Neural cell (in vitro differentiated cells): ENCODE data around the gene CACNA1D. TPM values are rescaled to one million over a fixed set of nuclear protein-coding genes. Genes with fewer than 3 reads are reported as not detected.

Experiments used
- H2AFZ ChIP-seq: fragments of 200-600, 300-800 bp; sonication (generic), shearing (Covaris generic); 2 replicates; pipeline ENCODE4 v1.6.0; 2014; ENCODE audit warnings: low read depth, mild to moderate bottlenecking, antibody characterized with exemption, low read length, moderate library complexity
- H3F3A ChIP-seq: fragments of 200-600 bp; shearing (Covaris generic); 2 replicates; pipeline ENCODE4 v1.6.1; 2016; ENCODE audit warnings: mild to moderate bottlenecking, moderate library complexity, mixed read lengths, antibody characterized with exemption, low read length; ENCODE audit not compliant: insufficient read depth, poor library complexity, severe bottlenecking
- H3K27ac ChIP-seq: fragments of 200-600, 300-800 bp; sonication (generic), shearing (Covaris generic); 2 replicates; pipeline ENCODE4 v1.5.1; 2014; ENCODE audit warnings: mild to moderate bottlenecking, low read length, moderate library complexity
- H3K27me3 ChIP-seq: fragments of 300-800, 200-600 bp; sonication (generic), shearing (Covaris generic); 2 replicates; pipeline ENCODE4 v1.6.0; 2014; ENCODE audit warnings: mild to moderate bottlenecking, low read depth, low read length, moderate library complexity; ENCODE audit not compliant: insufficient read depth
- H3K36me3 ChIP-seq: fragments of 300-800, 200-600 bp; sonication (generic), shearing (Covaris generic); 2 replicates; pipeline ENCODE4 v1.5.1; 2014; ENCODE audit warnings: mild to moderate bottlenecking, antibody characterized with exemption, low read length, moderate library complexity; ENCODE audit not compliant: insufficient read depth
- H3K4me2 ChIP-seq: fragments of 300-800, 200-600 bp; sonication (generic), shearing (Covaris generic); 2 replicates; pipeline ENCODE4 v1.6.0; 2014; ENCODE audit warnings: mild to moderate bottlenecking, low read length
- H3K4me3 ChIP-seq: fragments of 300-800, 200-600 bp; sonication (generic), shearing (Covaris generic); 2 replicates; pipeline ENCODE4 v1.5.1; 2014; ENCODE audit warnings: mild to moderate bottlenecking, low read length, moderate library complexity
- H3K79me2 ChIP-seq: fragments of 200-600 bp; shearing (Covaris generic); replicated peaks from 2 replicates; pipeline ENCODE4 v1.6.0; 2014; ENCODE audit warnings: mild to moderate bottlenecking, low read length, moderate library complexity; ENCODE audit not compliant: insufficient read depth
- H3K9ac ChIP-seq: fragments of 300-800, 200-600 bp; sonication (generic), shearing (Covaris generic); 2 replicates; pipeline ENCODE4 v1.6.1; 2016; ENCODE audit warnings: mild to moderate bottlenecking, low read length, mixed read lengths
- H3K9me2 ChIP-seq: fragments of 200-600 bp; shearing (Covaris generic); 2 replicates; pipeline ENCODE4 v1.6.1; 2016; ENCODE audit warnings: mild to moderate bottlenecking, low read length, mixed read lengths; ENCODE audit not compliant: insufficient read depth
- H3K9me3 ChIP-seq: fragments of 200-600, 300-800 bp; sonication (generic), shearing (Covaris generic); 2 replicates; pipeline ENCODE4 v1.6.1; 2016; ENCODE audit warnings: mild to moderate bottlenecking, mixed run types, low read length, moderate library complexity, mixed read lengths
- H4K20me1 ChIP-seq: fragments of 200-600 bp; shearing (Covaris generic); 2 replicates; pipeline ENCODE4 v1.6.1; 2016; ENCODE audit warnings: mild to moderate bottlenecking, mixed run types; ENCODE audit not compliant: insufficient read depth
- CTCF ChIP-seq: fragments of 450-650 bp; IDR thresholded peaks from 2 replicates; pipeline ENCODE4 v1.5.1; 2014; ENCODE audit warnings: antibody characterized with exemption, mild to moderate bottlenecking, moderate library complexity; ENCODE audit not compliant: poor library complexity, severe bottlenecking
- EP300 ChIP-seq: fragments of 450-650 bp; conservative IDR thresholded peaks from 2 replicates; pipeline ENCODE4 v1.6.1; 2014; ENCODE audit warnings: antibody characterized with exemption, mild to moderate bottlenecking, moderate library complexity; ENCODE audit not compliant: poor library complexity, severe bottlenecking
- EZH2 ChIP-seq: fragments of 200-600, 300-800 bp; shearing (Covaris generic), sonication (generic); IDR thresholded peaks from 2 replicates; pipeline ENCODE4 v1.6.1; 2014; ENCODE audit warnings: antibody characterized with exemption, low read length, borderline replicate concordance, mild to moderate bottlenecking; ENCODE audit not compliant: insufficient read depth, poor library complexity, severe bottlenecking
- MXI1 ChIP-seq: fragments of 450-650 bp; conservative IDR thresholded peaks from 2 replicates; pipeline ENCODE4 v1.6.1; 2014; ENCODE audit warnings: antibody characterized with exemption, mild to moderate bottlenecking; ENCODE audit not compliant: poor library complexity, severe bottlenecking
- POLR2AphosphoS5 ChIP-seq: IDR thresholded peaks from 2 replicates; pipeline ENCODE4 v1.6.1; 2012
- RAD21 ChIP-seq: fragments of 450-650 bp; conservative IDR thresholded peaks from 2 replicates; pipeline ENCODE4 v1.6.1; 2014; ENCODE audit warnings: antibody characterized with exemption, mild to moderate bottlenecking, moderate library complexity
- SMC3 ChIP-seq: fragments of 450-650 bp; conservative IDR thresholded peaks from 2 replicates; pipeline ENCODE4 v1.6.1; 2014; ENCODE audit warnings: antibody characterized with exemption, mild to moderate bottlenecking, moderate library complexity; ENCODE audit not compliant: poor library complexity
- TAF1 ChIP-seq: IDR thresholded peaks from 2 replicates; pipeline ENCODE4 v1.6.1; 2012; ENCODE audit warnings: low read depth
- polyA plus RNA-seq: library from polyadenylated mRNA; depleted of rRNA; stranded (reverse); fragments of >200 nt; gene quantifications from 2 replicates; pipeline ENCODE4 v1.2.3, GENCODE V29; 2014
- TF ChIP-seq, protein P1 (sequence below): IDR thresholded peaks from 2 replicates; pipeline ENCODE4 v1.6.1; 2012; ENCODE audit warnings: borderline replicate concordance

The CACNA1D gene
- polyA plus RNA-seq, 1 donor from 2014 or later: 22.5 TPM

DNA sequence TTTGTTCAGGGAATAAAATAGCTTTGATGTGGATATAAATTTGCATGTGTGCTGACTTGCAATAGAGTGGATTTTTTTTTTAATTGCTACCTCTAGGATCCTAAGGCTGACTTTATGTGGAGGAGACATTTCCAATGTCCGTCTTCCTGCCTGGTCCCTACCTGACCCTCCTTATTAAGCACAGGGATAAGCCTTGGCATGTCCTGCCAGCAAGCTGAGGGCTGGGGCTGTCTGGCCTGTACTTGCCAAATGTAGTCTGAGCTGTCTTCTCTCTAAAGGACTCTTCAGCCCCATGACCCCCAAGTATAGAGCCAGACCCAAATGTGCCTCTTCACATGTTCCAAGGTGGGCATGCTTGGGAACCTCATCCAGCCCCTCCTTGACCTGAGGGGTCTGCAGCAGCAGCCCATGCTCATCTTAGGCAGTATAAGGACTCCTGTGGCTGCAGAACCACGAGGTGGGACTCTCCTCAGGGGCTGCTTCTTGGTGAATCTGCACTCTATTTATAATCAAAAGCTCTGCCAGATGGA lies 88.8 kb downstream of the CACNA1D start:
- TF ChIP-seq MXI1: no peak
- no peak for TF ChIP-seq EZH2
- TF ChIP-seq TAF1: no peak
- no peak for TF ChIP-seq SMC3
- no peak for TF ChIP-seq RAD21
- Histone ChIP-seq H3K9me3 (no peaks in the 10 kb centered on the region), H2AFZ (no peak overlapping the region), H3F3A (no peaks in the 10 kb centered on the region), H3K79me2 (no peaks in the 10 kb centered on the region), H4K20me1 (no peaks in the 10 kb centered on the region), H3K27ac (no peak overlapping the region), H3K4me2 (no peak overlapping the region), H3K9ac (no peak overlapping the region), H3K36me3 (no peaks in the 10 kb centered on the region), H3K4me3 (no peak overlapping the region), H3K27me3 (no peaks in the 10 kb centered on the region), H3K9me2 (no peaks in the 10 kb centered on the region)

DNA sequence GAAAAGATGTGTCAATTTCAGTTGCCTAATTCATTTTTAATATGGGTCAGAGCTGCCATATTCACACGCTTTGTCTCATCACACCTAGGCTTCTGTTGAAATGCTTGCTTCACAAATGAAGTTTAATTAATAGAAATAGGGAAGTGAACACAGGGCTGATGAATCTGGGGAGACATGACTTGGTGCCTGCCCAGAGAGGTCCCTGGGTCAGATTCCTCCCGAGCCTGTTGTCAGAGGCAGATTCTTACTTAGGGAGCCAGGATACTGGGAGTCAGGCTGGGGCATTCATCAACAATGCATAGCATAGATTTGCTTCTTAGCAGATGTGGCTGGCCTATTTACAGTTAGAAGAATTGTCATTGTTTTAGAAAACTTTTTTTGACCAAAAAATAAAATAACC lies 90.6 kb downstream of the CACNA1D start:
- no peak overlapping the region for H2AFZ ChIP-seq
- no peaks in the 10 kb centered on the region for H3K9me2 ChIP-seq
- H3K79me2 ChIP-seq: no peaks in the 10 kb centered on the region
- H3K9ac ChIP-seq: no peak overlapping the region
- no peak overlapping the region for H3K4me3 ChIP-seq
- no peak overlapping the region for H3K27ac ChIP-seq
- no peaks in the 10 kb centered on the region for H4K20me1 ChIP-seq
- no peaks in the 10 kb centered on the region for H3K9me3 ChIP-seq
- no peak overlapping the region for H3K4me2 ChIP-seq
- no peak for TF ChIP-seq CTCF
- TF ChIP-seq RAD21: no peak
- no peaks in the 10 kb centered on the region for H3K36me3 ChIP-seq
- H3F3A ChIP-seq: no peaks in the 10 kb centered on the region
- no peaks in the 10 kb centered on the region for H3K27me3 ChIP-seq

DNA sequence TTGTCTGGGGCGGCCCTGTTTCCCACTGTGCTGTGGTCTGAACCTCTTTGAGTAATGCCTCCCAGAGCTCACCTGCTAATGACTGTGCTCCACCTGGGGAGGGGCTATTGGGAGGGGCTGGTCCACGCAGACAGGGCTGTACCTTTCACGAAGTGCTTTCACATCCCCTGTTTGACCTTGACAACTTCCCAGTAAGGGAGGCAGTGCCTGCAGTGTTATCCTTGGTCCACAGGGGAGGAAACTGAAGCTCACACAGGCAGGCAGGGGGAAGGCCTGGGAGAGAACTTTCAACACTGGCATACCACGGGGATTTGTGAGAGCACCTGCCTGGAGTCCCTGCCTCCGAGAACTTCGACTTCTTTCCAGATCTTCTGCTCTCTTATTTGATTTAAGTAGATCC lies 91.2 kb downstream of the CACNA1D start:
- Histone ChIP-seq H3K4me2 (no peak overlapping the region), H2AFZ (no peak overlapping the region), H3K27ac (no peak overlapping the region), H3K9me3 (no peaks in the 10 kb centered on the region), H4K20me1 (no peaks in the 10 kb centered on the region), H3K27me3 (no peaks in the 10 kb centered on the region), H3K9ac (no peak overlapping the region), H3K79me2 (no peaks in the 10 kb centered on the region), H3K4me3 (no peak overlapping the region), H3F3A (no peaks in the 10 kb centered on the region), H3K9me2 (no peaks in the 10 kb centered on the region), H3K36me3 (no peaks in the 10 kb centered on the region)
- TF ChIP-seq TAF1: no peak
- no peak for TF ChIP-seq SMC3
- TF ChIP-seq RAD21: no peak
- TF ChIP-seq EZH2: no peak
- TF ChIP-seq MXI1: no peak
- TF ChIP-seq, protein P1, sequence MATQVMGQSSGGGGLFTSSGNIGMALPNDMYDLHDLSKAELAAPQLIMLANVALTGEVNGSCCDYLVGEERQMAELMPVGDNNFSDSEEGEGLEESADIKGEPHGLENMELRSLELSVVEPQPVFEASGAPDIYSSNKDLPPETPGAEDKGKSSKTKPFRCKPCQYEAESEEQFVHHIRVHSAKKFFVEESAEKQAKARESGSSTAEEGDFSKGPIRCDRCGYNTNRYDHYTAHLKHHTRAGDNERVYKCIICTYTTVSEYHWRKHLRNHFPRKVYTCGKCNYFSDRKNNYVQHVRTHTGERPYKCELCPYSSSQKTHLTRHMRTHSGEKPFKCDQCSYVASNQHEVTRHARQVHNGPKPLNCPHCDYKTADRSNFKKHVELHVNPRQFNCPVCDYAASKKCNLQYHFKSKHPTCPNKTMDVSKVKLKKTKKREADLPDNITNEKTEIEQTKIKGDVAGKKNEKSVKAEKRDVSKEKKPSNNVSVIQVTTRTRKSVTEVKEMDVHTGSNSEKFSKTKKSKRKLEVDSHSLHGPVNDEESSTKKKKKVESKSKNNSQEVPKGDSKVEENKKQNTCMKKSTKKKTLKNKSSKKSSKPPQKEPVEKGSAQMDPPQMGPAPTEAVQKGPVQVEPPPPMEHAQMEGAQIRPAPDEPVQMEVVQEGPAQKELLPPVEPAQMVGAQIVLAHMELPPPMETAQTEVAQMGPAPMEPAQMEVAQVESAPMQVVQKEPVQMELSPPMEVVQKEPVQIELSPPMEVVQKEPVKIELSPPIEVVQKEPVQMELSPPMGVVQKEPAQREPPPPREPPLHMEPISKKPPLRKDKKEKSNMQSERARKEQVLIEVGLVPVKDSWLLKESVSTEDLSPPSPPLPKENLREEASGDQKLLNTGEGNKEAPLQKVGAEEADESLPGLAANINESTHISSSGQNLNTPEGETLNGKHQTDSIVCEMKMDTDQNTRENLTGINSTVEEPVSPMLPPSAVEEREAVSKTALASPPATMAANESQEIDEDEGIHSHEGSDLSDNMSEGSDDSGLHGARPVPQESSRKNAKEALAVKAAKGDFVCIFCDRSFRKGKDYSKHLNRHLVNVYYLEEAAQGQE: no peak
- no peak for TF ChIP-seq CTCF
- no peak for TF ChIP-seq EP300
- no peak for TF ChIP-seq POLR2AphosphoS5
